NCI-H187 (cell line): Measurements from ENCODE around the gene PPARD.

Experiments used
- DNase-seq, 2 experiments: peaks; one replicate each; lab custom pipeline; 2025; lab: John Stamatoyannopoulos, UW

Gene PPARD

DNA sequence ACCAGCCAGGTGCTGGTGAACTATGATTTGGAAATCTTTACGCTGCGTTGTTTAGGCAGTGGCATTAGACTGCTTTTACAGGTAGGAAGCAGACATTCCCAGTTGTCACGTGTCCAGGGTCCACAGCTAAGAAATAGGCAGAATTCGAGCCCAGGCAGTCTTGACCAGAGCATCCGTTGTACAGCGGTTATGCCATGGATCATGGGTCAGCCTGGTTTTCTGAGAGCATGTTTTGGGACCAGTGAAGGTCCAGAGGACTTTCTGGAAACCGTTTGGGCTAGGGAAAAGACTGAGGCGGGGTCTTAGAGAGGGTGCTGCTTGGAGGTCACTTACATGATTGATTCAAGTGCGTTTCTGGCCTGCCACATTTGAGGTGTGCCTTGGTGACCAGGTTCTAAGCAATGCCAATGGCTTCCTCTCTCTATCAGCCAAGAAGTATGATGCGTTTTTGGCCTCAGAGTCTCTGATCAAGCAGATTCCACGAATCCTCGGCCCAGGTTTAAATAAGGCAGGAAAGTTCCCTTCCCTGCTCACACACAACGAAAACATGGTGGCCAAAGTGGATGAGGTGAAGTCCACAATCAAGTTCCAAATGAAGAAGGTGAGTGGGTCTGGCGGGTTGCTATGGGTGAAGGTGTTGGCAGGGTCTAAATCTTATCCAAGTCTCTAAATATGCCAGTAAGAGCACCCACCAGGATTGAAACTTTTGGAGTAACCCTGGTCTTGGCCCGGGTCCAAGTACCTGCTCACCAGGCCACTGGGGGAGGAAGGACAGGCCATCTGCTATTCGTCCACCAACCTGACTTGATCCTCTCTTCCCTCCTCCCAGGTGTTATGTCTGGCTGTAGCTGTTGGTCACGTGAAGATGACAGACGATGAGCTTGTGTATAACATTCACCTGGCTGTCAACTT, 127.6 kb downstream of the PPARD start:
- DNase-seq: no peak

DNA sequence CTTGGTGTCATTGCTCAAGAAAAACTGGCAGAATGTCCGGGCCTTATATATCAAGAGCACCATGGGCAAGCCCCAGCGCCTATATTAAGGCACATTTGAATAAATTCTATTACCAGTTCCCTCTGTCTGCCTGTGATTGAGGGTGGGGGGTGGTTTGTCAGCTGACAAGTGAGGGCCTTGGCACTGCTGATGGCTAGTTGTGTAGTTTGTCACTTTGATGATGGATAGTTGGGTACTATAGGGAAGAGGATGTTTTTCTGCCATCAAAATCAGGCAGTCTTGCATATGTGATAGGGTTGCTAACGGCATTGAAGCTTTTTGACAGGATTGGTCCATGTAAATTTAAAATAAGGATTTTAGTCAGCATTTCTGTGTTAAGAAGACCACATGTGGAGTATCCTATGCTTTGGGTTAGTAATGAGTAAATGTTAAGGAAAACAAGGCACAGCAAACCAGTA, 128.3 kb downstream of the PPARD start:
- DNase-seq: no peak

GRCh38 chr6:35471836-35472345, 129.5 kb downstream of the PPARD start:
- no peak for DNase-seq

GRCh38 chr6:35473075-35473849, 130.9 kb downstream of the PPARD start:
- DNase-seq: no peak

GRCh38 chr6:35473850-35474130, 131.4 kb downstream of the PPARD start:
- no peak for DNase-seq

GRCh38 chr6:35474131-35474941, 132.0 kb downstream of the PPARD start:
- DNase-seq: no peak

- DNase-seq: no peak
These were observed 132.7 kb downstream of the PPARD start for GRCh38 chr6:35474942-35475570.

DNA sequence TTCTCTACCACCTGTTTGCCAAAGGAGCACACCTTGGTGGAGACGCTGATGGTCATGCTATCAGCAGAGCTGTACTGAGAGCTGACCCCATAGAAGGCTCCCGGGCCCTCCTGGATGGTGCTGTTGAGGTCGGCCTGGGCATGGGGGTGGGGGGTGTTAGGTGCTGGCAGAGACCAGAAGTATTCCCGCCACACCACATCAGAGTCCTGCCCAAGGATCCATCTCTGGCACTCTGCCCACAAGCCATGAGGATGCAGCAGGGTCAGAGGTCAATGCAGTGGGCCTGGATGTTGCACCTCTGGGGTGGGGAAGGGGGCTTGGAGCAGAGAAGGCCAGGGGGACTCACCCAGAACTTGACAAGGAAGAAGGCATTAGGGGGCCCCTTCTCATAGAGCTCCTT, 133.2 kb downstream of the PPARD start:
- DNase-seq: no peak

GRCh38 chr6:35476004-35476403, 133.6 kb downstream of the PPARD start:
- no peak for DNase-seq

DNA sequence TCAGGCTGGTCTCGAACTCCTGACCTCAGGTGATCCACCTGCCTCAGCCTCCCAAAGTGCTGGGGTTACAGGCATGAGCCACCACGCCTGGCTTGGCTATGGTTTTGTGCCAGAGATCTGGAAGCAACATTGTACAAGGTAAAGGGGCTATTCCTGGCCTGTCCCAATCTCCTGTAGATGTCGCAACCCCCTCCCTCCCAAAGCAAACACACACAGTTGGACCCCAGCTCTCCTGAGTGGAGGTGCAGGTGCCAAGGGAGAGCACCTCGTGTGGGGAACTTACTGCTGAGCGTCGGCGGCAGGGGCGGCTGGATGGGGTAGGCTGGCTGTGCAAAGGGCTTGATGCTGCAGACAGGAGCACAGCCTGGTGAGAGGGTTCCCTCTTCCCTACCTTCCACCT, 134.7 kb downstream of the PPARD start:
- DNase-seq: no peak
